HG02970 (cell line): Measurements from ENCODE around the gene OR51B2.
"Not testable (repeated sequence)": the region's sequence is repeated elsewhere in the genome, so short reads cannot be mapped to it uniquely, and the experiment has no call there.

ENCODE experiments used
- ATAC-seq: cut with Tn5 transposase; IDR thresholded peaks from one replicate; pipeline ENCODE4 v1.9.1; 2021; ENCODE audit warnings: mild to moderate bottlenecking, moderate library complexity, moderate number of reproducible peaks; ENCODE audit not compliant: unreplicated experiment, low FRiP score

Gene OR51B2

GRCh38 chr11:5313326-5314023 is 10.6 kb downstream of the OR51B2 start:
- ATAC-seq = not testable (repeated sequence)

GRCh38 chr11:5310423-5310822 is 13.7 kb downstream of the OR51B2 start:
- no peak for ATAC-seq

GRCh38 chr11:5307256-5308019 is 16.7 kb downstream of the OR51B2 start:
- ATAC-seq = no peak

- no peak for ATAC-seq
Measured at GRCh38 chr11:5304046-5304445, 20.1 kb downstream of the OR51B2 start.

GRCh38 chr11:5303626-5304025 is 20.5 kb downstream of the OR51B2 start:
- no peak for ATAC-seq

GRCh38 chr11:5301846-5302245 is 22.3 kb downstream of the OR51B2 start, which contains the start of gene OR51B4:
Gene OR51B4, minus strand, starts transcription at chr11:5301946. Its CDS starts 0 bp downstream, at chr11:5301946.
- no peak for ATAC-seq

GRCh38 chr11:5300251-5300650 is 23.8 kb downstream of the OR51B2 start:
- no peak for ATAC-seq

GRCh38 chr11:5298451-5298850 is 25.6 kb downstream of the OR51B2 start:
- no peak for ATAC-seq

- ATAC-seq = no peak
Measured at GRCh38 chr11:5297721-5298323, 26.3 kb downstream of the OR51B2 start.

- not testable (repeated sequence) for ATAC-seq
Measured at GRCh38 chr11:5294342-5294995, 29.6 kb downstream of the OR51B2 start.

- ATAC-seq = no peak
Measured at GRCh38 chr11:5293028-5293427, 31.1 kb downstream of the OR51B2 start.

GRCh38 chr11:5291207-5291838 is 32.8 kb downstream of the OR51B2 start:
- peak; percentile 72 for ATAC-seq

- ATAC-seq = no peak
Measured at GRCh38 chr11:5290106-5290505, 34.0 kb downstream of the OR51B2 start.

- no peak for ATAC-seq
Measured at GRCh38 chr11:5289696-5290095, 34.4 kb downstream of the OR51B2 start.

GRCh38 chr11:5288906-5289550 is 35.1 kb downstream of the OR51B2 start:
- no peak for ATAC-seq

- no peak for ATAC-seq
Measured at GRCh38 chr11:5288108-5288905, 35.8 kb downstream of the OR51B2 start.

- ATAC-seq = no peak
Measured at GRCh38 chr11:5286901-5287300, 37.2 kb downstream of the OR51B2 start.

GRCh38 chr11:5286351-5286750 is 37.7 kb downstream of the OR51B2 start:
- ATAC-seq = no peak

- ATAC-seq = no peak
Measured at GRCh38 chr11:5285703-5286340, 38.3 kb downstream of the OR51B2 start.
